Neural crest cell (in vitro differentiated cells): ENCODE results near the gene CDK5RAP2. TPM values are rescaled to one million over a fixed set of nuclear protein-coding genes. Genes with fewer than 3 reads are reported as not detected.
"Not testable (repeated sequence)": the region's sequence is repeated elsewhere in the genome, so short reads cannot be mapped to it uniquely, and the experiment has no call there.

Experiments
- DNase-seq: peaks from one replicate; pipeline ENCODE4 v3.0.0; 2021; ENCODE audit warnings: low read depth, mixed read lengths, low spot score
- H3K27ac Mint-ChIP-seq: one replicate; pipeline ENCODE4 v1.8.0; 2021; ENCODE audit warnings: mild to moderate bottlenecking, mixed read lengths; ENCODE audit not compliant: unreplicated experiment
- H3K27me3 Mint-ChIP-seq: 2 replicates; pipeline ENCODE4 v1.8.0; 2021; ENCODE audit warnings: low read depth, mild to moderate bottlenecking, mixed read lengths
- H3K36me3 Mint-ChIP-seq: 2 replicates; pipeline ENCODE4 v1.8.0; 2021; ENCODE audit warnings: low read depth, mild to moderate bottlenecking, mixed read lengths
- H3K4me1 Mint-ChIP-seq: 2 replicates; pipeline ENCODE4 v1.8.0; 2021; ENCODE audit warnings: mixed read lengths
- H3K4me3 Mint-ChIP-seq: one replicate; pipeline ENCODE4 v1.8.0; 2021; ENCODE audit warnings: mild to moderate bottlenecking, mixed read lengths
- H3K9me3 Mint-ChIP-seq: 2 replicates; pipeline ENCODE4 v1.8.0; 2021; ENCODE audit warnings: mixed read lengths
- total RNA-seq: library from RNA; stranded (reverse); gene quantifications from 2 replicates; pipeline ENCODE4 v1.2.1, GENCODE V29; 2021
- TF ChIP-seq, protein P1 (sequence below): fragments of 200-600 bp; sonication (generic); conservative IDR thresholded peaks from 2 replicates; pipeline ENCODE4 v1.5.0; 2021; ENCODE audit warnings: antibody characterized with exemption, mild to moderate bottlenecking

The CDK5RAP2 gene
- total RNA-seq, 1 donor from 2014 or later: 116 TPM

DNA sequence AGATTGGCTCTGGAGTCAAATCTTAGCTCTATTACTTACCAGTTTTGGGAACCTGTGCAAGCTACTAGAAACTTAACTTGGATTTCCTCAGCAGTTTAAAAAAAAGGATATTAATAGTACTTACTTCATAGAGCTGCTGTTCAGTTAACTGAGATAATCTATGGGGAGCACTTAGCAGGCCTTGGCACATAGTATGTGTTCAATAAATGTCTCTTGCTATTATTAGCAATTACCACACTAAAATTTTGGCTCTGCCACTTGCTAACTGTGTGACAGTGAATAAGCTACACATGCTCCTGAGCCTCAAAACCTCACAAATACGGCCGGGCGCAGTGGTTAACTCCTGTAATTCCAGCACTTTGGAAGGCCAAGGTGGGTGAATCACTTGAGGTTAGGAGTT lies 55.9 kb downstream of the CDK5RAP2 start:
- TF ChIP-seq, protein P1, sequence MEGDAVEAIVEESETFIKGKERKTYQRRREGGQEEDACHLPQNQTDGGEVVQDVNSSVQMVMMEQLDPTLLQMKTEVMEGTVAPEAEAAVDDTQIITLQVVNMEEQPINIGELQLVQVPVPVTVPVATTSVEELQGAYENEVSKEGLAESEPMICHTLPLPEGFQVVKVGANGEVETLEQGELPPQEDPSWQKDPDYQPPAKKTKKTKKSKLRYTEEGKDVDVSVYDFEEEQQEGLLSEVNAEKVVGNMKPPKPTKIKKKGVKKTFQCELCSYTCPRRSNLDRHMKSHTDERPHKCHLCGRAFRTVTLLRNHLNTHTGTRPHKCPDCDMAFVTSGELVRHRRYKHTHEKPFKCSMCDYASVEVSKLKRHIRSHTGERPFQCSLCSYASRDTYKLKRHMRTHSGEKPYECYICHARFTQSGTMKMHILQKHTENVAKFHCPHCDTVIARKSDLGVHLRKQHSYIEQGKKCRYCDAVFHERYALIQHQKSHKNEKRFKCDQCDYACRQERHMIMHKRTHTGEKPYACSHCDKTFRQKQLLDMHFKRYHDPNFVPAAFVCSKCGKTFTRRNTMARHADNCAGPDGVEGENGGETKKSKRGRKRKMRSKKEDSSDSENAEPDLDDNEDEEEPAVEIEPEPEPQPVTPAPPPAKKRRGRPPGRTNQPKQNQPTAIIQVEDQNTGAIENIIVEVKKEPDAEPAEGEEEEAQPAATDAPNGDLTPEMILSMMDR: no peak
- Mint-ChIP-seq H3K36me3 (peaks cover 34% of the 10 kb centered on the region), H3K4me1 (no peaks in the 10 kb centered on the region)

DNA sequence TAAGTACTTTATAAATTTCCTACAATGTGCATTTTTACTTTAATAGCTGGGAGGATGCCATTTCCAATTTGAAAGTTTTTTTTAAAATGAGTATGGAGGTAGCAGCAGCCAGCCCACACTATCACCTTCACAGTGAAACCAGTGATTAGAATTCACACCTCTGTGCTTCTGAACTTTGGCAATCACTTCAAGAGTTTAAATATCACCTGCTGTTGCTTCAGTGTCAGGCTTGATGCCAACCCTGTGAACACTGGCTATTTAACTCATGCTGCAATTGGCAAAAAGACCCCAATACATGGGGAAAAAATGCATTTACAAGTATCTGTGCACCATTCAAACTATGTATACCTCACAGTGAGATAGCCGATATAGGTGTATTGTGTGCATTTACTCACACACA lies 57.4 kb downstream of the CDK5RAP2 start:
- H3K27ac Mint-ChIP-seq: no peak overlapping the region
- H3K36me3 Mint-ChIP-seq: peaks cover 30% of the 10 kb centered on the region

More for the DNA sequence above, 55.9 kb downstream of the CDK5RAP2 start:
- no peak overlapping the region for H3K4me3 Mint-ChIP-seq
- no peak overlapping the region for H3K27ac Mint-ChIP-seq
- no peaks in the 10 kb centered on the region for H3K27me3 Mint-ChIP-seq
- H3K9me3 Mint-ChIP-seq: no peaks in the 10 kb centered on the region
- no peak for DNase-seq

DNA sequence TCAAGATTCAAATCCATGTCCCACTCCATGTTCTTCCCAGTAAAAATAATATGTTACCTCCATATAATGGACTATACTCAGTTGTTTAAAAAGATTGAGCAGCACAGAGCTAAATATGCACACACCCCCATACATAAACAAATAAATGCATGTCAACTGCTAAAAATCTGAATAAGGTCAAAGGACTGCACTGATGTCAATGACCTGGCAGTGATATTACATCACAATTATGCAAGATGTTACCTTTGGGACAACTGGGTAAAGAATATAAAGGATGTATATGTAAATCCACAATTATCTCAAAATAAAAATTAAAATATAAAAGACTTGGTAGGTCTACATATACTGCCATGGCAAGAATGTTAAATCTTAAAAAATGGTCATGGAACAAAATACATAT lies 57.9 kb downstream of the CDK5RAP2 start:
- Mint-ChIP-seq H3K9me3 (no peaks in the 10 kb centered on the region), H3K27me3 (no peaks in the 10 kb centered on the region), H3K4me3 (no peak overlapping the region), H3K36me3 (peaks cover 30% of the 10 kb centered on the region), H3K4me1 (no peaks in the 10 kb centered on the region), H3K27ac (no peak overlapping the region)
- TF ChIP-seq, protein P1: no peak
- no peak for DNase-seq

More for the DNA sequence above, 57.4 kb downstream of the CDK5RAP2 start:
- Mint-ChIP-seq H3K27me3 (no peaks in the 10 kb centered on the region), H3K4me3 (no peak overlapping the region), H3K9me3 (no peaks in the 10 kb centered on the region), H3K4me1 (no peaks in the 10 kb centered on the region)
- no peak for DNase-seq
- TF ChIP-seq, protein P1: no peak

- H3K36me3 Mint-ChIP-seq: peaks cover 25% of the 10 kb centered on the region
- no peaks in the 10 kb centered on the region for H3K9me3 Mint-ChIP-seq
- DNase-seq: no peak
- no peaks in the 10 kb centered on the region for H3K4me1 Mint-ChIP-seq
- peak overlapping the region; percentile 3 for H3K27ac Mint-ChIP-seq
- H3K27me3 Mint-ChIP-seq: no peaks in the 10 kb centered on the region
- TF ChIP-seq, protein P1: no peak
- no peak overlapping the region for H3K4me3 Mint-ChIP-seq
Measured at GRCh38 chr9:120521101-120521500, 58.9 kb downstream of the CDK5RAP2 start.

- H3K27me3 Mint-ChIP-seq, DNase-seq, H3K27ac Mint-ChIP-seq, H3K4me3 Mint-ChIP-seq, H3K4me1 Mint-ChIP-seq, H3K9me3 Mint-ChIP-seq: not testable (repeated sequence)
- H3K36me3 Mint-ChIP-seq: peaks cover 50% of the 10 kb centered on the region
Measured at GRCh38 chr9:120515996-120516395, 64.0 kb downstream of the CDK5RAP2 start.

GRCh38 chr9:120515481-120515880 lies 64.5 kb downstream of the CDK5RAP2 start:
- H3K36me3 Mint-ChIP-seq: peaks cover 52% of the 10 kb centered on the region
- not testable (repeated sequence) for H3K4me3 Mint-ChIP-seq, H3K27me3 Mint-ChIP-seq, DNase-seq, H3K9me3 Mint-ChIP-seq, H3K4me1 Mint-ChIP-seq, H3K27ac Mint-ChIP-seq

- Mint-ChIP-seq H3K27me3 (no peaks in the 10 kb centered on the region), H3K9me3 (no peaks in the 10 kb centered on the region), H3K4me1 (peaks cover 9% of the 10 kb centered on the region), H3K27ac (no peak overlapping the region), H3K4me3 (no peak overlapping the region), H3K36me3 (peaks cover 60% of the 10 kb centered on the region)
- no peak for DNase-seq
- TF ChIP-seq, protein P1: no peak
Measured at GRCh38 chr9:120514405-120514804, 65.6 kb downstream of the CDK5RAP2 start.
